GM21381 (cell line): ENCODE results near the gene HS6ST3.

Source experiments
- ATAC-seq: cut with Tn5 transposase; IDR thresholded peaks from one replicate; pipeline ENCODE4 v1.9.1; 2021; ENCODE audit warnings: mild to moderate bottlenecking, moderate library complexity; ENCODE audit not compliant: unreplicated experiment

Gene HS6ST3

DNA sequence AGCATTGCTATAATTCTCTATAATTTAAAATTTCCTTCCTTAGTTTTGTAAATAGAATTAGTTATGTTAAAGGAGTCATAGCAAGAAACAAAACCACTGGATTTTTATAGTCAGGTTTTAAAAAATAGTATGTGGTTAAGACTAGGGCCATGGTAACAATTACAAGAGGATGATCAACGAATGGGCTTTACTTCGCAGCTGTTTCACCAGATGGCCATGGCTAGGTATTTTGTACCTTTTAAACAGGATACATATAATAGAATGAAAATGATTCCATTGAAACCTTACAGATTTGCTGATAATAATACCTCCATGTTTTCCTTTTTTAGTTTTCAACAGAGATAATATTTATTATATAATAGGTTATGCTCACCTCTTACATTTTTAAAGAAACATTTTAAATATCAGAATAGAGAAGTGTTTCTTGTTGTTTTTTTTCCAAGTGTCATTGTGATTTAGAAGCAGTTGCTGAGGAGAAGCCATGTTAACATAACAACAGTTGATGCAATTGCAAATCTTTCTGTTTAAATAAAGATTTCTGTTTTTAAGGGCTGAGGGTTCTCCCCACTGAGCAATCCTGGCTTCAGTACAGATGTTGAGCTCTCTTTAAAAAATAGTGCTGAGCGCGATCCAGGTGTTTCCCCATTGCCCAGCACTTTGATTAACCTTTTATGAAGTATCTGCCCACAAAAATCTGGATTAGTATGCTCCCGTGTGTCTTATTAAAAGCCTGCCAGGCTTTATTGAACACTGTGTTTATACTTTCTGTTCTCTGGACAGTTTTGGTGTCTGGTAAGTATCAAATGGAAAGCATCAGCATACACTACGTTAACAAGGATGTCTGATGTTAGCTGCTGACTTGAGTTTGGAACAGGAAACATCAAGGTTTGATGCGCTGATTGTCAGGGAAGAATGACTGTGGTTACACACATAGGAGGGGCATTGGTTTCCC lies 205.3 kb downstream of the HS6ST3 start:
- no peak for ATAC-seq

GRCh38 chr13:96297360-96297759 lies 207.5 kb downstream of the HS6ST3 start:
- ATAC-seq: no peak

- no peak for ATAC-seq
These were observed 209.3 kb downstream of the HS6ST3 start for GRCh38 chr13:96299235-96299634.

GRCh38 chr13:96308568-96308967 lies 218.7 kb downstream of the HS6ST3 start:
- no peak for ATAC-seq

GRCh38 chr13:96314974-96315373 lies 225.1 kb downstream of the HS6ST3 start:
- ATAC-seq: no peak

- ATAC-seq: no peak
These were observed 248.1 kb downstream of the HS6ST3 start for GRCh38 chr13:96338030-96338429.

GRCh38 chr13:96342286-96342685 lies 252.4 kb downstream of the HS6ST3 start:
- no peak for ATAC-seq

- ATAC-seq: no peak
These were observed 253.1 kb downstream of the HS6ST3 start for GRCh38 chr13:96342852-96343465.

- no peak for ATAC-seq
These were observed 257.0 kb downstream of the HS6ST3 start for GRCh38 chr13:96346921-96347320.

- ATAC-seq: no peak
These were observed 283.7 kb downstream of the HS6ST3 start for GRCh38 chr13:96373597-96373996.

- no peak for ATAC-seq
These were observed 287.9 kb downstream of the HS6ST3 start for GRCh38 chr13:96377835-96378234.

DNA sequence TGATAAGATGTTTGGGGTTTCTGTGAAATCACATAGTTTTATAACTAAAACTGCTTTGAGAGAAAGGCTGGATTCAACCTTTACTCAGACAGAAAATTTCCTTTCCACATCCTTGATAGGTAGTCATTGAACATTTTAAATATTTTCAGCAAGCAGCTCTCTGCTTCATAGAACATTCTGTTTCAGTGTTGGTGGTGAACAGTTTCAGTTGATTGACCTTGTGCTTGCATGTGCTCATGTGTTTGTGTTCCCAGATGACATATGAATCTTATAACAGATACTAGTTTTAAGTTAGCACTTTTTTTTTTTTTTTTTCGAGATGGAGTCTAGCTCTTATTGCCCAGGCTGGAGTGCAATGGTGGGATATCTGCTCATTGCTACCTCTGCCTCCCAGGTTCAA lies 290.1 kb downstream of the HS6ST3 start:
- ATAC-seq: no peak

GRCh38 chr13:96381681-96382080 lies 291.8 kb downstream of the HS6ST3 start:
- no peak for ATAC-seq

DNA sequence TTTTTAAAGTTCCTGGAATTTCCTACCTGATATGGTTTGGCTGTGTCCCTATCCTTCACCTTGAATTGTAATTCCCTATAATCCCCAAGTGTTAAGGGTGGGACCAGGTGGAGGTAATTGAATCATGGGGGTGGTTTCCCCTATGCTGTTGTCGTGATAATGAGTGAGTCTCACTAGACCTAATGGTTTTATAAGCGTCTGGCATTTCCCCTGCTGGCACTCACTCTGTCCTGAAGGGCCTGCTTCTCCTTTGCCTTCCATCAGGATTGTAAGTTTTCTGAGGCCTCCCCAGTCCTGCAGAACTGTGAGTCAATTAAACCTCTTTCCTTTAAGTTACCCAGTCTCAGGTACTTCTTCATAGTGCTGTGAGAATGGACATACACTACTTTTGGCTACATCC lies 298.7 kb downstream of the HS6ST3 start:
- no peak for ATAC-seq

- no peak for ATAC-seq
These were observed 301.7 kb downstream of the HS6ST3 start for GRCh38 chr13:96391606-96392005.

DNA sequence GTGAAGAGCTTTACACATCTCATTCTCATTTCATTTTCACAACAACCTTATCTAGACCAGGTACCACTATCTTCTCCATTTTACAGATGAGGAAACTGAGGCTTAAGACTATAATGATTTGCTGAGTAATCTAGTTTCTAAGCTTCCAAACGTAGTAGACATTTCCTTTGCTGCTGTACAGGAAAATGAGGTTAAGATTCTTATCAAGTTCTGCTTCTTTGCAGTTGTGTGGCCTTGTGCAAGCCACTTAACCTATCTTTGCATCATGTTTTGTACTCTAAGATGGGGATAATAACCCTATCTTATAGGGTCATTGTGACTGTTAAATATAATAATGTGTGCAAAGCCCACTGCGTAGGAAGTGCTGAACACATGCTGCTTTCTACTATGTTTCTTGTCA lies 307.9 kb downstream of the HS6ST3 start:
- ATAC-seq: no peak

GRCh38 chr13:96398486-96398885 lies 308.6 kb downstream of the HS6ST3 start:
- ATAC-seq: no peak

GRCh38 chr13:96403241-96403640 lies 313.3 kb downstream of the HS6ST3 start:
- ATAC-seq: no peak

DNA sequence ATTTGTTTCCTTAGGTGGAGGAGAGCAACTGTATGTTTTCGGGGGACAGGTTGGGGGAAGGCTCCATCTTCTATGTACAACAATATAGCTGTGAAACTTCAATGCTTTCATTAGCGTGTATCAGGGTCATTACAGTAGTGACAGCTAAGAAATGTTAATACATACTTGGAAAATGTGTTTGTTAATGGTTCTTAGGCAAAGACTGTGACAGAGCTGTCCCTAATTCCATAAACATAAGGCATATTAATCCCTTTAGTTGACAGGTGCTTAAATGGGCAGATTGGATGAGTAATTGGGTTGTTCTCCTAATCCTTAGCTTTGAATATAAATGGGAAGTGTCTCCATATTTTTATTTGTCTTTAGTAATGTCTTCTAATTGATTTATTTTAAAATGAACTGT lies 313.7 kb downstream of the HS6ST3 start:
- ATAC-seq: no peak

DNA sequence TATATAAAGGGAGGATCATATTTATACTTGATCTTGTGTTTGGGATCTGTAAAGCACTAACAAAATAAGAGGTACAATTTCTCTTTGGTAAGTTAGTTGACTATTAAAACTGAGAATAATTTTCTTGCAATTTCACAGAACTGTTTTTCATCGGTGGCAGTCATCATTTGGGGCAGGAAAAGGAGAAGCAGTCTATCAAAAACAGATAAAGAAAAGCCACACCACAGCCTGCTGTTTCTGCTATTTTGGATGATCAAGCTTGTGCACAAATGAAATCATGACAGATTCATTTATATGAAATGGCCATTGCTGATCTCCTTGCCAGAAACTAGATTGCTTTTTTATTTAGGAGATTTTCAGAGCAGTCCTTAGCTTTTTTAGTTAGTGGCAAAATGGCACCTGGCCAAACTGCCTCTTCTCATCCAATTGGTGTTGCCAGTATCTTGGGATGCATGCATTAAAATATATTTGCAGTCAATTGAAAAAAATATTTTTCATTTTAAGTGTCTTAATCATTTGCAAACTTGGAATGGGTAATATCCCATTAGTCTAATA lies 326.0 kb downstream of the HS6ST3 start:
- ATAC-seq: no peak

DNA sequence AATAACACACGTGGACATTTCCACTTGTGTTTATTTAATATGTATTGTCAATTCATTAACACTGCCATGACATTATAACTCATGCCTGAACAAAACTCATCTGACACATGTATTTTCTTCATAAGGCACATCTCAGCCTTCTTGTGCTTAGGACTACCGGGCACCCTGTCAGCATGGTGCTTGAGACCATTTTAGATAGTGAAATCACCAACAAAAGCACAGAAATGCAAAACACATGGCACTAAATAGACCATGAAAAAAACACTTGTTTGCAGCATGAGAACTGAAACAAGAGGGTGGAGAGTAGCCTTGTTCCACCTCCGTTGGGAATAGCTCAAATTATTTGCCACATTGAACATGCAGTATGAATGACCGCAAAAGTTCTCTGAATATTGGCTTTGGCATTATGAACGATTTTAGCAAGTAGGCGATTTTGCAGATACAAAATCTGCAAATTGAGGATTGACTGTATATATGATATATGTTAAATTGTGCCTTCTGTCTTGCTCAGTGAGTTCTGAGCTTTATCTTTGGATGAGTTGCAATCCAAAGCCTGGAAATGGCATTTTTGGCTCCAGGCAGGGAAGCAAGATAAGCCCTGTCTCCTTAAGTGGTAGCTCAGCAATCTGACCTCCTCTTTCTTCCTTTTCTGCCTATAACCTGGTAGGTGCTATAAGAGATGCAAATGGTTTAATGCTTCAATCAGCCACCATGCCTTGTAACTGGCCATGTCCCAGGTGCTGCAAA lies 328.2 kb downstream of the HS6ST3 start:
- ATAC-seq: no peak
